Measurements from ENCODE around the gene MED16.
"Not testable (repeated sequence)": the region's sequence is repeated elsewhere in the genome, so short reads cannot be mapped to it uniquely, and the experiment has no call there.

Gene MED16

DNA sequence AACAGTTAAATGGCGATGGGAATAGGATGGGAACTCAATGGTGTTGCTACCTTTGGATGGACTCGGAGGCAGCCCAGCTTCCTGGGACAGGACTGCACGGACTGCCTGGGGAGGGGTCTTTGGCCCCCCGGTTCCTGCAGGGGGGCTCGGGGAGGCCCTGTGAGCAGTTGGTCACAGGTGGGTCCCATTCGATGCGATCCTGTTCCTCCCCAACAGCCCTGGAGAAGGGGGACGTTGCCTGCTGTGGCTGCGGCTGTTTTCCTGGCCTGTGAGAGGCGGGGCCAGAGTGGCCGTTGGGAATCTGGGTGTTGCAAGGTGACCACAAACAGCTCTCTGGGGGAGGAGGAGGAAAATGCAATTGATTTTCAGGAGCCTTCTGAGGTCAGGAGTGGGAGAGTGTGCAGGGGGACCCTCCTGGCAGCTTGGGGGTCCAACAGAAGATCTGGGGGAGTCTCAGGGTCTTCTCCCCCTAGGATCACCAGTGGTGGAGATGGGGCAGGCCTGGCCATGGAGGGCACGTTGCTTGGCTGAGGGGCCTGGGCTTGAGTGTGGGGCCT, 69.3 kb downstream of the MED16 start:
- no peak for DNase-seq

DNA sequence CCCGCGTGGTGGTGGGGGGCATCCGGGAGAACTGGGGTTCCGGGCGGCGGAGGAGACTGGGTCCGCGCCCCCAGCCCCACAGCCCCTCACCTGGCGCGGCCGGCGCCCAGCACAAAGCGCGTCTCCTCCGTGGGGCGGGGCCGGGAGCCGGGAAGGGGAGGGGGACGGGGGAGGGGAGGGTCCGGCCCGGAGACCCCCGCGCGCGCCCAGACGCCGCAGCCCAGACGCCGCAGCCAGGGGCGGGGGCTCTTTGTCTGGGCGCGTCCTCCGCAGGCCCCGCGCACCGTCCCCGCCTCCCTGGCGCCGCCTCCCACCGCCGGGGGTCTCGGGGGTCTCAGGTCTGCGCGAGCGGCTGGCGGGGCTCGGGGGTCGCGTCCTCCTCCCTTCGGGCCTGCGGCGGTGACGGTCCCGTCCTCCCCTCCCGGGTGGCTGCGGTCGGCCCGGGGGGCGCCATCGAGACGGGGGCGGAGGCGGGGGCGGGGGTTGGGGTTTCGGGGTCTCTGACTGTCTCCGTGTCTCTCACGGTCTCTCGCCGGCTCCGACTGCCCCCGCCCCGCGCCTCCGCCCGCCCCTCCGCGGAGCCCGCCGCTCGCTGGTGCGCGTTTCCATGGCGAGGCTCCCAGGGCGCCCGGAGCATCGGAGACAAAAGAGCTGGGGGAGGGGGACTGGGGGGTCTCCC, 71.0 kb downstream of the MED16 start, which contains the start of gene PLPPR3:
TSS of gene PLPPR3 (minus strand) at position 131 of the 679 bp plus-strand sequence. CDS start 396 bp downstream, outside the sequence.
- no peak for DNase-seq

DNA sequence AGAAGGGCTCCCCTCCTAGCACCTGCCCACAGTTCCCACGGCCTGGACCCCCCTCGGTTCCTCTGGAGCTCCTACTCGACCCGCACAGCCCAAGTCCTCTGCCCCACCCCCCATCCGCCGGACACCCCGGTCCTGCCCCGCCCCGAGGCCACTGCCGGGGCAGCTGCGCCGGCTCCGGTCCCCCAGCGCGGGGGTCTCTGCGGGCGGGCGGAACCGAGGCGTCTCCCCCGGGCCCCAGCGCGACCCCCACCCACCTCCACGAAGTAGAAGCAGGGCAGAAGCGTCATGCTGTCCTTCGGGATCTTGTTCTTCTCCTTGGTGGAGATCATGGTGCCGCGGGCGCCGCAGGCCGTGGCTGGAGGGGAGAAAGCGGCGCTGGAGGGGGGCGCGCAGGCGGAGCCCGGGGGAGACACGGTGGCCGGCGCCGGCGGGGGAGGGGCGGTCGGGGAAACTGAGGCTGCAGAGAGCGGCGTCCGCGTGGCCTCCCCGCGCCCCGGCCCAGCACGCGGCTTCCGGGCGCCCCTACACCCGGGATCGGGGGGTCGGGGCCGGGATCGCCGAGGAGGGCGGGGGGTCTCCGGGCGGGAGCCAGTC, 71.7 kb downstream of the MED16 start:
- no peak for DNase-seq

DNA sequence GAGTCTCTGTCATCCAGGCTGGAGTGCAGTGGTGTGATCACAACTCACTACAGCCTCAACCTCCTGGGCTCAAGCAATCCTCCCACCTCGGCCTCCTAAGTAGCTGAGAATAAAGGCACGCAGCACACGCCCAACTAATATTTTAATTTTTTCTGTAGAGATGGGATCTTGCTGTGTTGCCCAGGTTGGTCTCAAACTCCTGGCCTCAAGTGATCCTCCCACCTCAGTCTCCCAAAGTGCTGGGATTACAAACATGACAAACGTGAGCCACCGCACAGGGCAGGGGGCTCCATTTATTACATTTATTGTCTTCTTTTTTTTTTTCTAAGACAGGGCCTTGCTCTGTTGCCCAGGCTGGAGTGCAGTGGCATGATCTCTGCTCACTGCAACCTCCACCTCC, 72.8 kb downstream of the MED16 start:
- not testable (repeated sequence) for DNase-seq
